HCT116 (cell line): Measurements from ENCODE around the gene FGFR3. TPM values are rescaled to one million over a fixed set of nuclear protein-coding genes. Genes with fewer than 3 reads are reported as not detected.

Source experiments
- ATAC-seq: fragments of 200-7000 bp; cut with Tn5 transposase; 2 replicates; pipeline ENCODE4 v1.9.1; 2020; ENCODE audit warnings: mild to moderate bottlenecking, moderate library complexity
- BruUV-seq: library from RNA; stranded (reverse); fragments of 400-500 nt; replicated peaks from 2 replicates; lab custom pipeline; 2021; lab: Mats Ljungman, UMichigan
- CTCF ChIA-PET: fragments of 300-600 bp; sonication (Branson Sonifier 250); formaldehyde crosslinking; loops from one replicate; lab custom pipeline; 2021; ENCODE audit warnings: antibody characterized with exemption; lab: Charles Lee
- POLR2A ChIA-PET: fragments of 300-600, 350-600 bp; sonication (Branson Sonifier 250); formaldehyde crosslinking; loops from one replicate; lab custom pipeline; 2021; ENCODE audit warnings: antibody characterized with exemption; lab: Charles Lee
- RAD21 ChIA-PET, 2 experiments: fragments of 300-600 bp; sonication (Branson Sonifier 250); formaldehyde crosslinking; loops; one replicate each; lab custom pipeline; 2023; ENCODE audit warnings: low total read pairs in 2 of 2; ENCODE audit not compliant: uncharacterized antibody in 2 of 2, unreplicated experiment in 2 of 2, low non-redundant PET in 1 of 2; lab: Charles Lee
- DNase-seq: peaks from one replicate; pipeline ENCODE4 v3.0.0-alpha.2; 2010; ENCODE audit warnings: low read depth, low spot score
- H2AFZ ChIP-seq: fragments of 200-600 bp; shearing (Covaris generic), sonication (generic); 2 replicates; pipeline ENCODE4 v1.6.1; 2017; ENCODE audit warnings: low read depth, mixed run types, mixed read lengths, antibody characterized with exemption, low read length; ENCODE audit not compliant: poor library complexity, severe bottlenecking
- H3K27ac ChIP-seq: 2 replicates; pipeline ENCODE4 v1.5.1; 2012; ENCODE audit warnings: low read depth, low read length
- H3K27me3 ChIP-seq: fragments of 200-600 bp; sonication (generic); 2 replicates; pipeline ENCODE4 v1.6.1; 2016; ENCODE audit warnings: mixed run types, low read length, mixed read lengths; ENCODE audit not compliant: insufficient read depth
- H3K36me3 ChIP-seq, 2 experiments: fragments of 200-500 bp in 1 of 2; fragments of 200-600 bp in 1 of 2; sonication (Bioruptor generic) in 1 of 2; sonication (generic) in 1 of 2; 2 replicates each; pipeline versions ENCODE4 v1.5.1 to v1.6.1; 2014 to 2016; ENCODE audit warnings: low read length in 2 of 2, inconsistent platforms in 1 of 2, mixed read lengths in 1 of 2, mixed run types in 1 of 2; ENCODE audit not compliant: insufficient read depth in 2 of 2, control insufficient read depth in 1 of 2
- H3K4me1 ChIP-seq, 2 experiments: fragments of 200-600 bp in 1 of 2; sonication (generic) in 1 of 2; 2 replicates each; pipeline versions ENCODE4 v1.5.1 to v1.6.1; 2012 to 2017; ENCODE audit warnings: low read length in 2 of 2, inconsistent platforms in 1 of 2, mild to moderate bottlenecking in 1 of 2, mixed read lengths in 1 of 2, mixed run types in 1 of 2, moderate library complexity in 1 of 2; ENCODE audit not compliant: insufficient read depth in 2 of 2, control insufficient read depth in 1 of 2
- H3K4me2 ChIP-seq: fragments of 200-600 bp; sonication (generic); 2 replicates; pipeline ENCODE4 v1.6.1; 2017; ENCODE audit warnings: mixed run types, low read length, mixed read lengths
- H3K4me3 ChIP-seq, 2 experiments: fragments of 200-600 bp in 1 of 2; sonication (generic) in 1 of 2; replicated peaks in 1 of 2; 2 replicates each; pipeline ENCODE4 v1.5.1; 2011 to 2016; ENCODE audit warnings: low read length in 2 of 2, control low read depth in 1 of 2, low read depth in 1 of 2, mild to moderate bottlenecking in 1 of 2, mixed read lengths in 1 of 2, mixed run types in 1 of 2
- H3K79me2 ChIP-seq: fragments of 200-600 bp; sonication (generic); 2 replicates; pipeline ENCODE4 v1.6.1; 2017; ENCODE audit warnings: mild to moderate bottlenecking, mixed run types, low read length, moderate library complexity, mixed read lengths; ENCODE audit not compliant: insufficient read depth
- H3K9ac ChIP-seq: fragments of 200-600 bp; sonication (generic); 2 replicates; pipeline ENCODE4 v1.6.1; 2016; ENCODE audit warnings: low read length, mixed read lengths
- H3K9me2 ChIP-seq: fragments of 200-600 bp; sonication (generic), shearing (Covaris generic); 2 replicates; pipeline ENCODE4 v1.6.1; 2017; ENCODE audit warnings: mixed run types, mild to moderate bottlenecking, moderate library complexity; ENCODE audit not compliant: insufficient read depth
- H3K9me3 ChIP-seq, 2 experiments: fragments of 200-500 bp in 1 of 2; fragments of 200-600 bp in 1 of 2; sonication (Bioruptor generic) in 1 of 2; sonication (generic) in 1 of 2; 2 replicates each; pipeline ENCODE4 v1.6.1; 2014 to 2017; ENCODE audit warnings: low read length in 2 of 2, mixed read lengths in 2 of 2, inconsistent platforms in 1 of 2, low read depth in 1 of 2, mild to moderate bottlenecking in 1 of 2, mixed run types in 1 of 2, moderate library complexity in 1 of 2; ENCODE audit not compliant: control insufficient read depth in 1 of 2, insufficient read depth in 1 of 2
- H4K20me1 ChIP-seq: fragments of 200-600 bp; sonication (generic), shearing (Covaris generic); 2 replicates; pipeline ENCODE4 v1.6.1; 2017; ENCODE audit warnings: mixed run types, mild to moderate bottlenecking, moderate library complexity; ENCODE audit not compliant: insufficient read depth
- CBX3 ChIP-seq: IDR thresholded peaks from 2 replicates; pipeline ENCODE4 v1.6.1; 2012; ENCODE audit warnings: low read depth
- CEBPB ChIP-seq: IDR thresholded peaks from 2 replicates; pipeline ENCODE4 v1.6.1; 2012; ENCODE audit warnings: low read depth
- EGR1 ChIP-seq: IDR thresholded peaks from 2 replicates; pipeline ENCODE4 v1.6.1; 2012; ENCODE audit warnings: low read depth
- ELF1 ChIP-seq: IDR thresholded peaks from 2 replicates; pipeline ENCODE4 v1.6.1; 2012; ENCODE audit warnings: low read depth, borderline replicate concordance
- EZH2 ChIP-seq: fragments of 200-600 bp; sonication (generic); IDR thresholded peaks from 2 replicates; pipeline ENCODE4 v1.6.1; 2017; ENCODE audit warnings: antibody characterized with exemption, mixed run types
- FOSL1 ChIP-seq: IDR thresholded peaks from 2 replicates; pipeline ENCODE4 v1.6.1; 2012; ENCODE audit warnings: low read depth
- JUND ChIP-seq: IDR thresholded peaks from 2 replicates; pipeline ENCODE4 v1.6.1; 2012
- RAD21 ChIP-seq: IDR thresholded peaks from 2 replicates; pipeline ENCODE4 v1.6.1; 2012; ENCODE audit warnings: low read depth, mild to moderate bottlenecking
- SP1 ChIP-seq: IDR thresholded peaks from 2 replicates; pipeline ENCODE4 v1.6.1; 2012; ENCODE audit warnings: low read depth
- TCF7L2 ChIP-seq: IDR thresholded peaks from 2 replicates; pipeline ENCODE4 v1.7.0; 2011; ENCODE audit warnings: borderline replicate concordance, inconsistent platforms; ENCODE audit not compliant: insufficient read depth, insufficient read length; ENCODE audit errors: extremely low read depth
- YY1 ChIP-seq: IDR thresholded peaks from 2 replicates; pipeline ENCODE4 v1.6.1; 2011; ENCODE audit warnings: low read length, low read depth, moderate library complexity, mild to moderate bottlenecking; ENCODE audit not compliant: insufficient replicate concordance; ENCODE audit errors: extremely low read depth
- intact Hi-C: fragments of 100-400 bp; cut with micrococcal nuclease; formaldehyde crosslinking; loops from 2 replicates; pipeline ENCODE4 v1.10.0; 2022
- total RNA-seq: library from RNA; stranded (reverse); gene quantifications from one replicate; pipeline ENCODE4 v1.2.1, GENCODE V29; 2021; ENCODE audit not compliant: unreplicated experiment
- TF ChIP-seq, protein P1 (sequence below): IDR thresholded peaks from 2 replicates; pipeline ENCODE4 v1.6.1; 2011; ENCODE audit warnings: mild to moderate bottlenecking, low read length, moderate library complexity; ENCODE audit not compliant: insufficient replicate concordance; ENCODE audit errors: extremely low read depth
- TF ChIP-seq, protein P2 (sequence below): IDR thresholded peaks from 2 replicates; pipeline ENCODE4 v1.6.1; 2012
- TF ChIP-seq, protein P3 (sequence below), 3 experiments: fragments of 200-600 bp in 1 of 3; sonication (generic) in 1 of 3; IDR thresholded peaks in 2 of 3; conservative IDR thresholded peaks in 1 of 3; 2 replicates each; pipeline ENCODE4 v1.5.1; 2012 to 2017; ENCODE audit warnings: low read depth in 2 of 3, low read length in 2 of 3, antibody characterized with exemption in 1 of 3, borderline replicate concordance in 1 of 3, control low read depth in 1 of 3, mild to moderate bottlenecking in 1 of 3, mixed read lengths in 1 of 3, mixed run types in 1 of 3, moderate library complexity in 1 of 3; ENCODE audit not compliant: insufficient read depth in 1 of 3
- TF ChIP-seq, protein P4 (sequence below): IDR thresholded peaks from 2 replicates; pipeline ENCODE4 v1.6.1; 2012
- TF ChIP-seq, protein P5 (sequence below): IDR thresholded peaks from 2 replicates; pipeline ENCODE4 v1.6.1; 2012; ENCODE audit warnings: low read depth

The FGFR3 gene
- total RNA-seq, 1 experiment from 2014 or later, result 31.7 TPM

DNA sequence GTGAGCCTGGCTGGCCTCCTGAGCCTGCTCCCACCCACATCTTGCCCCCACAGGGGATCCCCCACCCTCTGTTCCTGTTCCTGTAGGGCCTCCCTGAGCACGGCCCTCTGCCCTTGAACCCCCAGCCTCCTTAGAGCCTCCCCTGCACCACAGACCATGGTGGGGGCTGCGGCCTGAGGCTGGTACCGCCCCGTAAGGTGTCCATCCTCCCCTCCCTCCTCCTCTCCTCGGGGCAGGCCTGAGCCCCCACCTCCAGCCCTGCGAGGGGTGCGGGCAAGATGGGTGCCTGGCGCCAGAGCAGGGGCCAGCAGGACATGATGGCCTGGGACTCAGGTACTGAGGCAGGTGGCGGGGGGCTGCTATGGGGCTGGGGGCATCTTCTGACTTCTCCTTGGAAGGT lies 28.4 kb upstream of the FGFR3 start (continued):
- TF ChIP-seq, protein P1, sequence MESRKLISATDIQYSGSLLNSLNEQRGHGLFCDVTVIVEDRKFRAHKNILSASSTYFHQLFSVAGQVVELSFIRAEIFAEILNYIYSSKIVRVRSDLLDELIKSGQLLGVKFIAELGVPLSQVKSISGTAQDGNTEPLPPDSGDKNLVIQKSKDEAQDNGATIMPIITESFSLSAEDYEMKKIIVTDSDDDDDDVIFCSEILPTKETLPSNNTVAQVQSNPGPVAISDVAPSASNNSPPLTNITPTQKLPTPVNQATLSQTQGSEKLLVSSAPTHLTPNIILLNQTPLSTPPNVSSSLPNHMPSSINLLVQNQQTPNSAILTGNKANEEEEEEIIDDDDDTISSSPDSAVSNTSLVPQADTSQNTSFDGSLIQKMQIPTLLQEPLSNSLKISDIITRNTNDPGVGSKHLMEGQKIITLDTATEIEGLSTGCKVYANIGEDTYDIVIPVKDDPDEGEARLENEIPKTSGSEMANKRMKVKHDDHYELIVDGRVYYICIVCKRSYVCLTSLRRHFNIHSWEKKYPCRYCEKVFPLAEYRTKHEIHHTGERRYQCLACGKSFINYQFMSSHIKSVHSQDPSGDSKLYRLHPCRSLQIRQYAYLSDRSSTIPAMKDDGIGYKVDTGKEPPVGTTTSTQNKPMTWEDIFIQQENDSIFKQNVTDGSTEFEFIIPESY, result no peak
- TF ChIP-seq SP1 (no peak), JUND (no peak), CBX3 (no peak), FOSL1 (no peak)

DNA sequence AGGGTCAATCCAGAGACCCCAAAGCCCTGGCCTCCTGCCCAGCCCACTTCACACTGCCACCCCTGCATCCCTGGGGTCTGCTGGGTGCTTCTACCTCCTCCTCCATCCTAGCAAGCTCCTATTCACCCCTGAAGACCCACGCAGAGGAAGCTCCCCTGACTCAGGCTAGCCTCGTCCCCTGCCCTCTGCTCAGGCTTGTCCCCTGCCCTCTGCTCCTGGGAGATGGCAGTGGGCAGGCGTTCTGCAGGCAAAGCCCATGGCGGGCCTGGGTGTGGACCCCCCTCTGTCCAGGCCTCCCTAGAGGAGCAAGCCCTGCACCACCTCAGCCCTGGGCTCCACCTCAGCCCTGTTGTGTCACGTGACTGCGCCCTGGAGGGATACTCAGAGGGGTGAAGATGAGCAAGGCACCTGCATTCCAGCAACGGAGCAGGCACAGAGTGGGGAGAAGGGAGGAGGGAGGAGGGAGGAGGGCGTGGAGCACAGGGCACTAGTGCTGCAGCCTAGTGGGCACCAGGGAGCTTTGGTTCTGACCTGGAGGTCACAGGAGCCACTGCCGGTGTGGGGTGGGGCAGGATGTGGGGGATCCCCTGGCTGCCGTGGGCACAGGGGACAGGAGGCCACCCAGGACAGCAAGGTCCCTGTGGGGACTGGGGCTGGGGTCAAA lies 27.6 kb upstream of the FGFR3 start:
- ATAC-seq, result peak; percentile 20
- POLR2A ChIA-PET, result no interaction called here
- CTCF ChIA-PET, result no interaction called here
- TF ChIP-seq JUND, result no peak
- TF ChIP-seq CEBPB, result no peak
- TF ChIP-seq EZH2, result no peak
- TF ChIP-seq FOSL1, result no peak
- no peak for TF ChIP-seq ELF1
- TF ChIP-seq, protein P2, sequence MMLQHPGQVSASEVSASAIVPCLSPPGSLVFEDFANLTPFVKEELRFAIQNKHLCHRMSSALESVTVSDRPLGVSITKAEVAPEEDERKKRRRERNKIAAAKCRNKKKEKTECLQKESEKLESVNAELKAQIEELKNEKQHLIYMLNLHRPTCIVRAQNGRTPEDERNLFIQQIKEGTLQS, result no peak
- TF ChIP-seq RAD21, result no peak
- TF ChIP-seq CBX3, result no peak
- TF ChIP-seq SP1, result no peak
- TF ChIP-seq, protein P3, sequence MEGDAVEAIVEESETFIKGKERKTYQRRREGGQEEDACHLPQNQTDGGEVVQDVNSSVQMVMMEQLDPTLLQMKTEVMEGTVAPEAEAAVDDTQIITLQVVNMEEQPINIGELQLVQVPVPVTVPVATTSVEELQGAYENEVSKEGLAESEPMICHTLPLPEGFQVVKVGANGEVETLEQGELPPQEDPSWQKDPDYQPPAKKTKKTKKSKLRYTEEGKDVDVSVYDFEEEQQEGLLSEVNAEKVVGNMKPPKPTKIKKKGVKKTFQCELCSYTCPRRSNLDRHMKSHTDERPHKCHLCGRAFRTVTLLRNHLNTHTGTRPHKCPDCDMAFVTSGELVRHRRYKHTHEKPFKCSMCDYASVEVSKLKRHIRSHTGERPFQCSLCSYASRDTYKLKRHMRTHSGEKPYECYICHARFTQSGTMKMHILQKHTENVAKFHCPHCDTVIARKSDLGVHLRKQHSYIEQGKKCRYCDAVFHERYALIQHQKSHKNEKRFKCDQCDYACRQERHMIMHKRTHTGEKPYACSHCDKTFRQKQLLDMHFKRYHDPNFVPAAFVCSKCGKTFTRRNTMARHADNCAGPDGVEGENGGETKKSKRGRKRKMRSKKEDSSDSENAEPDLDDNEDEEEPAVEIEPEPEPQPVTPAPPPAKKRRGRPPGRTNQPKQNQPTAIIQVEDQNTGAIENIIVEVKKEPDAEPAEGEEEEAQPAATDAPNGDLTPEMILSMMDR (IDR thresholded peaks at IDR 0.05 in 2 of 3, conservative IDR thresholded peaks at IDR 0.05 in 1 of 3; ENCODE audit: borderline replicate concordance in 1 of 3, insufficient read depth in 1 of 3, low read depth in 2 of 3, low read length in 2 of 3), result no peak
- TF ChIP-seq, protein P4, sequence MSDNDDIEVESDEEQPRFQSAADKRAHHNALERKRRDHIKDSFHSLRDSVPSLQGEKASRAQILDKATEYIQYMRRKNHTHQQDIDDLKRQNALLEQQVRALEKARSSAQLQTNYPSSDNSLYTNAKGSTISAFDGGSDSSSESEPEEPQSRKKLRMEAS, result no peak
- TF ChIP-seq, protein P5, sequence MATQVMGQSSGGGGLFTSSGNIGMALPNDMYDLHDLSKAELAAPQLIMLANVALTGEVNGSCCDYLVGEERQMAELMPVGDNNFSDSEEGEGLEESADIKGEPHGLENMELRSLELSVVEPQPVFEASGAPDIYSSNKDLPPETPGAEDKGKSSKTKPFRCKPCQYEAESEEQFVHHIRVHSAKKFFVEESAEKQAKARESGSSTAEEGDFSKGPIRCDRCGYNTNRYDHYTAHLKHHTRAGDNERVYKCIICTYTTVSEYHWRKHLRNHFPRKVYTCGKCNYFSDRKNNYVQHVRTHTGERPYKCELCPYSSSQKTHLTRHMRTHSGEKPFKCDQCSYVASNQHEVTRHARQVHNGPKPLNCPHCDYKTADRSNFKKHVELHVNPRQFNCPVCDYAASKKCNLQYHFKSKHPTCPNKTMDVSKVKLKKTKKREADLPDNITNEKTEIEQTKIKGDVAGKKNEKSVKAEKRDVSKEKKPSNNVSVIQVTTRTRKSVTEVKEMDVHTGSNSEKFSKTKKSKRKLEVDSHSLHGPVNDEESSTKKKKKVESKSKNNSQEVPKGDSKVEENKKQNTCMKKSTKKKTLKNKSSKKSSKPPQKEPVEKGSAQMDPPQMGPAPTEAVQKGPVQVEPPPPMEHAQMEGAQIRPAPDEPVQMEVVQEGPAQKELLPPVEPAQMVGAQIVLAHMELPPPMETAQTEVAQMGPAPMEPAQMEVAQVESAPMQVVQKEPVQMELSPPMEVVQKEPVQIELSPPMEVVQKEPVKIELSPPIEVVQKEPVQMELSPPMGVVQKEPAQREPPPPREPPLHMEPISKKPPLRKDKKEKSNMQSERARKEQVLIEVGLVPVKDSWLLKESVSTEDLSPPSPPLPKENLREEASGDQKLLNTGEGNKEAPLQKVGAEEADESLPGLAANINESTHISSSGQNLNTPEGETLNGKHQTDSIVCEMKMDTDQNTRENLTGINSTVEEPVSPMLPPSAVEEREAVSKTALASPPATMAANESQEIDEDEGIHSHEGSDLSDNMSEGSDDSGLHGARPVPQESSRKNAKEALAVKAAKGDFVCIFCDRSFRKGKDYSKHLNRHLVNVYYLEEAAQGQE, result no peak
- TF ChIP-seq EGR1, result no peak
- TF ChIP-seq YY1, result no peak
- TF ChIP-seq TCF7L2, result no peak

More for the DNA sequence above, 27.6 kb upstream of the FGFR3 start:
- Histone ChIP-seq H3K9me3 (no peaks in the 10 kb centered on the region), H4K20me1 (no peaks in the 10 kb centered on the region), H3K9me2 (no peaks in the 10 kb centered on the region), H3K27me3 (no peaks in the 10 kb centered on the region), H3K4me3 (no peak overlapping the region), H3K79me2 (no peaks in the 10 kb centered on the region), H3K36me3 (no peaks in the 10 kb centered on the region), H2AFZ (no peak overlapping the region), H3K9ac (peak overlapping the region; percentile 43; the same call in 1 of the 2 replicates), H3K4me2 (peak overlapping the region; percentile 75), H3K27ac (peak overlapping the region; percentile 63; the same call in 1 of the 2 replicates), H3K4me1 (peaks cover 43 to 44% of the 10 kb centered on the region in 2 experiments)
- RAD21 ChIA-PET, result no interaction called here
- intact Hi-C loops, result no loop called here
- BruUV-seq, result no TSS peak
- no peak for DNase-seq
